Activated CD4-positive, alpha-beta T cell treated with anti-CD3 and anti-CD28 coated beads for 24 hours (primary cell): Measurements from ENCODE around the gene SEZ6.
A peak's percentile ranks its signal among the peaks of the same experiment; 100 is the strongest.

Experiments used
- DNase-seq, 2 donors: peaks; one replicate each; pipeline ENCODE4 v3.0.0-alpha.2; 2020; ENCODE audit warnings: low read depth in 2 of 2

The SEZ6 gene

DNA sequence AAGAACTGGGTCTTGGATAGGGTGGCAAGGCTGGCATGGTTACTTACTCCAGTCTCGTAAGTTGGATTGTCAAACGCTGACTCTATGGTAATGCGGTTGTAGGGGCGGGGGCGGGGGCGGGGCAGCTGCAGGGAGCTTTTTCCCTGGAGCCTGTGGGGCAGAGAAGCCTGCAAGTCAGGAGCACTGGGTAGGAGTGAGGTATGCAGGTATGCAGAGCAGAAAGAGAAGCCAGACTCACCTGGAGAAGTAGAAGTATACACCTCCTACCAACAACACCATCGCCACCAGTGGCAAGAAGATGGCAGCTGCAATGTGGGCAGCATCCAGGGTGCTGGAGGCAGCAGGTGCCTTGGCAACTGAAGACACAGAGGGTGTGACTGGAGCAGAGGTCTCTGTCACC is 49.7 kb downstream of the SEZ6 start:
- DNase-seq, result no peak

GRCh38 chr17:28955408-28955807 is 50.4 kb downstream of the SEZ6 start:
- DNase-seq, result no peak

GRCh38 chr17:28954886-28955285 is 50.9 kb downstream of the SEZ6 start:
- DNase-seq, result no peak

GRCh38 chr17:28953444-28954118 is 52.3 kb downstream of the SEZ6 start:
- DNase-seq, result peak; percentile 23 to 27

DNA sequence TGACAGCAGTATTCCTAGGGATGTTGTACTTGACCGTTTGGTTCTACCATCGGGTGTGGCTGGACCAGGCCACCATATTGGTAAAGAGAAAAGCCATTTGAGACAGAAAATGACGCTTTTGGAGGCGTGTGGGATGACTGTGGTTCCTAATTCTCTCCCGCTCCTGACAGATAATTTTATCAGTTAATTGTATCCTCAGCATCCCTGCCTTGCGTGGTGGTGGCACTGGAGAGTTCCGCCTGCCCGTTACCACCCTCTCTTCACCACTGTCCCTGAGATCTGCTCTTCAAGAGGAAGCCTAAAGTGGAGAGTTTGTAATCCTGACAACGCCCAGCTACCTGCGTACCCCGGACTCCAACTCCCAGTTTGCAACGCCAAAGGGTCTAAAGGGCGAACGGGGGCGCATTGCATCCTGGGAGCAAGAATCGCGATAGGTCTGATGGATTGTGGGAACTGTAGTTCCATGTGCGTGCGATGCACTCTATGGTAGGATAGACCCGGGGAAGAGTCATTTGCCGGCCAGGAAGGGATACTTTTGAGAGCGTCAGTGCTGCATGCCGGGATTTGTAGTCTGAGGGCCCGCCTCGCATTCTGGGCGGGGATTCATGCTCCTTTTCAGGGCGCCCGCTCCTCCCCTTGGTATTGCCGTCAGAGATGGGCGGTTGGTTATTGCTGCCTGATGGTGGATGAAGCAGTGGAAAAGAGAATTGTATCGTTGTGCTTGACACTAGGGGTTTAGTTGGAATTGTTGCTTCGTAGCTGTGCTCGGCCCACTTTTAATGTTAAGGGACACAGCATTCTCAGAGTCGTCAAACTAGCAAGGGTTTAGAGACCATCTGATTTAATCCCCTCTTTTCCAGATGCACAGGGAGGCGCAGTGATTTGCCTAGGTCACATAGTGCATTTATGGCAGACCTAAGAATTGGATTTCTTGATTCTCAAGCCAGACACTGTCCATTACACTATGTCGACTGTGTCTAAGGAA is 53.5 kb downstream of the SEZ6 start:
- peak; percentile 83 to 86 for DNase-seq

- peak; percentile 97 to 99 for DNase-seq
These were observed 54.3 kb downstream of the SEZ6 start, which contains the start of gene PHF12 for GRCh38 chr17:28951428-28951990. TSS of gene PHF12 (minus strand) at chr17:28951518. CDS start at chr17:28950960, 558 bp downstream.

DNA sequence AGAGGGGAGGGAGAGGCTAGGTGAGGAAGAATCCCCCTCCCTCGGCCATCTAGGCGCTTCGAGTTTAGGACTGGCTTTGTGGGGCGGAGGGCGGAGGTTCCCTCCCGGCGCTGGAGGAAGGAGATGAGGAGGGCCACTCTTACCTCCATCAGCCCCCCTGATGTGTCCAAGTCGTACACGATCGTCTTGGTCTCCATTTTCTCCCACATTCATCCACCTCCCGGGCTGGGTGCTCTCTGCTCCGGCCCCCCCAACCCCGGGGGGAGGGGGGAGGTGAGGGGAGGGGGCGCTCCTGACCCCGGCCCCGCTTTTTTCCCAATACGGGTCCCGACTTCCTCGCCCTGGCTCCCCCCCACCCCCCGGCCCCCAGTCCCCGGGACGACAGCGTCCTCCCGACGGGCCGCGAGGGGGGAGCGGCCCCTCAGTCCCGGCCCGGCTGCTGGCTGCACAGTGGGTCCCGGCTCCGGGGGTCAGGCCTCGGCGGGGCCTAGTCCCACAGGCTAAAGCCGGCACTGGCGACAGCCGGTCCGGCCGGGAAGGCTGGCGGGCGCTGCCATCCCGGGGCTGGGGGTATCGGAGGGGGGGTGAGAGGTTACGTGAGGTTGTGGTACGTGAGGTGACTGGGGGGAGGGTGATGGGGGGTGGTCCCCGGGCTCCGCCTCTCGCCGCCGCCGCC is 54.9 kb downstream of the SEZ6 start:
- DNase-seq, result no peak

DNA sequence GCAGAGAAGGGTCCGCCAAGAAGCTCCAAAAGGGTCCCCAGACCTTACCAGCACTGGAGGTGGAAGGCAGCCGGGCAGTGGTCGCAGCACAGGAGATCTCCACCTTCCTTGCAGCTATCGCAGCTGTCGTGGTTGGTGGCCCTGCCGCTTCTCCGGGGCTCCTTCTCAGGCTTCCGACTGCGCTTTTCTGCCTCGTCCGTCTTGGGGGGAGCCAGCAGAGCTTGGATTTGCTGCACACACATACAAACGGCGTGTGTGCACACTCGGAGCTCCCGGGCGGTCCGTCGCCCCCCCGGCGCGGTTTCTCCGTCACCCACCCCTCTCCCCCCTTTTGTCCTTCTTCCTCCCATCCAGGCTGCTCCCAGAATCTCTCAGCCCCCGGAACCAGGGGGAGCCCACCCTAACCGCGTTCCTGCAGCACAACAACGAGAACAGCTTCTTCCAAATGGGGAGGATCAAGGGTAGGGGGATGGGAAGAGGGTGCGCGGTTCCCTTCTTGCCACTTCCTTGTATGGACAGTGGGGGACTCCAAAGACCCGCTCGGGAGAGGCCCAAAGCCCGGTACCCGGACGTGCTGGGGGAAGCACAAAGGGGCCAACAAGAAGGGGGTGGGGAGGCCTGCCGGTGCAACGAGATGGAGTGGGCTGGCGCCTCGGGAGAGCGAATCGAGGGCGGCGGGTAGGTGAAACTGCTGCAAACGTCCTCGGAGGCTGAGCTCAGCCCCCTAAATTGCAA is 55.6 kb downstream of the SEZ6 start:
- DNase-seq, result peak; percentile 27 to 34

GRCh38 chr17:28949185-28950016 is 56.4 kb downstream of the SEZ6 start:
- DNase-seq, result peak; percentile 44 to 64

DNA sequence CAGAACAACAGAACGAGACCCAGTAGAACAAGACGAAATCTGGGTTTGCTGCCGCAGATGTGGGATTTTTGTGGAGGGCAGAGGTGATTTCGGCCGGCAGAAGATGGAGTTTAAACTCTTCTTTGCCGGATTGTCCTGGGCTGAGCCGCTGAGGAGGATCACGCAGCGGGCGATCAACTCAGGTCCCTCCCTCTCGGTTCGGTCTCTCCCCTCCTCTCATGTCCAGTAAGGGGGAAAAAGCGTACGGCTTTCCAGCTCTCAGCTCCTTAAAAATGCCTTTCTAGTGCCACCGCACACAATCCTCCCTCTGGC is 57.0 kb downstream of the SEZ6 start:
- DNase-seq, result no peak

DNA sequence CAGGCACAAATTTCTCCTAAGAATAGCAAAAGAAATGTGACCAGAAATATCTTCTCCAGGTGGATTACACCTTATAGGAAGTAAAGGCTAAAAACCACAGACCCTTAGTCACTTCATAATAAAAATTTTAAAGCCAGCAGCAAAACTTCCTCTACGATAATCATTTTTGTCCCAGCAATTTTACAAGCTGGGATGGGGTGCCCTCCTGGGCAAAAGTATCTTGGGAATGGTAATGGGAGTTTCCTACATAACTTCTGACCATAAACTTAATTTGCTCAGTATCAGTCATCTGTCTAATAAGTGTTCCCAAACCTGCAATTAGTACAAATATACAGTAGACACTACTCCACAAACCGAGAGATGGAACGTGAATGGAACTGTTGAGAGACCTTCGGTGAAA is 57.5 kb downstream of the SEZ6 start:
- DNase-seq, result no peak

DNA sequence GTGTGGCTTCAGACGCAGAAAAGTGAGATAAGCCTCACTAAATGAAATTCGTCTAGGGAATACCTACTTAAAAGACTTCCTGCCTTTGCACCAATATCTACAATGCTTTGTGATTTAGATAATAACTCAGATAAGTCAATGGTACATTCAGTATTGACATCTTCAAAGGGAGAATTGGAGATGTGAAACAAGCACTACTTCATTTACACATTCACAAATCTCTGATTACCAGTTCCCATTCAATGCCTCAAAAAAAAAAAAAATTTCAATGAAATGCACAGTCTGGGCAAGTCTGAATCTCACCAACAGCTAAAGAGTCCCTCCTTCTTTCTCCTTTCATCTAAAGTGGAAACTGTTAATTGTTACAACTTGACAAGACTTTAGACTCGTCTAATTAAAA is 58.2 kb downstream of the SEZ6 start:
- no peak for DNase-seq

GRCh38 chr17:28946239-28946638 is 59.6 kb downstream of the SEZ6 start:
- no peak for DNase-seq

DNA sequence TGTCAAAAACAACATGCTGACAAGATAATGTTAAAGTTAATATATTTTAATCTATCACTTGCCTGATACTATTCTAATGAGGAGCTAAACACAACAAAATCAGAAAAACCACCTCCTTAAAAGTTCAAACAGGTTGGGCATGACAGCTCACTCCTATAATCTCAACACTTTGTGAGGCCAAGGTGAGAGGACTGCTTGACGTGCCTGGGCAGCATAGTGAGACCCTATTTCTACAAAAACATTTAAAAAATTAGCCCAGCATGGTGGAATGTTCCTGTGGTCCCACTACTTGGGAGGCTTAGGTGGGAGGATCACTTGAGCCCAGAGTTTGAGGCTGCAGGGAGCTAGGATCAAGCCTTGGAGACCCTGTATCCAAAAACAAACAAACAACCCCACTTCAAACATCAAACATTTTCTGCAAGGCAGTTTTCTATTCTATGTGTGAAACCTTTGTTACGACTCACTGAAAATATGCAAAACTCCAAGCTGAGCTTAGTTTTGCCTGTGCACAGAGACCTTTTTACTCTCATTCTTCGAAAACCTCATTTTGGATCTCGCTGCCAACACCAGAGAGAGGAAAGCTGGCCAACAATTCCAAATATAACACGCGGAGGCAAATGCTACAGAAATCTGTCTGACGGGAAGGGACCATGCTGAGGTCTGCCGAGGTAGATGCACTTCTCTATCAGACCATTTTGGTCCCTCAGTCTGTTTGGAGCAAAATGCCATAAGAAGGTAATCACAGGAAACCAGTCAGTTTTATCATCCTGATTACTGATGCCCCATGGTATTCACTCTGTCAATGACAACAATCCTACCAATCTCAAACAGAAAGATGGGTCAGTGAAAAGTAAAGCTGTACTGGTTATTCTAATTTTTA is 60.7 kb downstream of the SEZ6 start:
- DNase-seq, result no peak

DNA sequence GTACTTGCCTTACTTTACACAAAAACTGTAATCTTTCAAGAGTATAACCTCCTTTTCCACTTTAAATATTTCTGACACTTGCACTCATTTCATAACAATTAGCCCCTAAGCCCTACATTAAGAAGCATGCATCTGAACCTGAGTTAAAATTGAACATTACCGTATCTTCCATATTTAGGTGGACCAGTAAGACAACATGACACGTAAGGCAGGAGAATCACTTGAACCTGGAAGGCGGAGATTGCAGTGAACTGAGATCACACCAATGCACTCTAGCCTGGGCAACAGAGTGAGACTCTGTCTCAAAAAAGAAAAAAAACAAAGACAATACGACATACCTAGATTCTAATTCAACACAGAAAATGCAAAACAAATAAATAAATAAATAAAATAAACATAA is 61.5 kb downstream of the SEZ6 start:
- DNase-seq, result no peak

DNA sequence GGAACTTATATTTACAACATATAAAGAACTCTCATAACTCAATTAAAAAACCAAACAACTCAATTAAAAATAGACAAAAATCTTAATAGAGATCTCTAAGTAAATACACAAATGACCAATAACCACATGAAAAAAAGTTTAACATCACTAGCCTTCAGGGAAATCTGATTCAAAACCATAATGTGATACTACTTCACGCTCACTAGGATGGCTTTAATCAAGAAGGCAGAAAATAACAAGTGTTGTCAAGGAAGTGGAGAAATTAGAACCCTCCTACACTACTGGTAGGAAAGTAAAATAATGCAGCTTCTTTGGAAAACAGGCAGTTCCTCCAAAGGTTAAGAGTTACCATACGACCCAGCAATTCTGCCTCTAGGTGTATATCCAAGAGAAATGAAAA is 62.9 kb downstream of the SEZ6 start:
- no peak for DNase-seq

- no peak for DNase-seq
These were observed 64.6 kb downstream of the SEZ6 start for GRCh38 chr17:28941251-28941650.

DNA sequence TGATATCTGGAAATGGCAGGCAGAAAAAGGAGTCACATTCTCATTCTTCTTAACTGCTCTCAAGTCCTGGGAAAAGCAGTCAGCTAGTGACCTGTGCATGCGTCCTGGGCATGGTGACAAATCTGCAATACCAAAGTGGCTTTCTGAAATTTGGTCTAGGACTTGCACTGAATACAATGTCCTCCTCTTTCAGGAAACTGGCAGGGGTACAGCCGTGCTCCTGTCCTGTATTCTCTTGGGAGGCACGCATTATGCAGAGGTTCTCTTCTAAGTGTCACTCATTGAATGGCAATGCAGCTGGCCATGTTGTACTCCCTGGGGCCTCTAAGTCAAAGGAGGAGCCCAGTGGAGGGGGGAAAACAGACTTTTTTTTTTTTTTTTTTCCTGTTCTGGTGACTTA is 65.2 kb downstream of the SEZ6 start:
- no peak for DNase-seq

- no peak for DNase-seq
These were observed 65.7 kb downstream of the SEZ6 start for GRCh38 chr17:28940142-28940541.

GRCh38 chr17:28938552-28938951 is 67.3 kb downstream of the SEZ6 start:
- no peak for DNase-seq
